ENCODE results near the gene ZNF226.

- TF ChIP-seq CTCF (IDR thresholded peaks at IDR 0.05) (no peak), RCOR1 (IDR thresholded peaks at IDR 0.05; ENCODE audit: low read length) (no peak), YY1 (IDR thresholded peaks at IDR 0.05; ENCODE audit: low read depth) (no peak), JUND (IDR thresholded peaks at IDR 0.05) (no peak), SMC3 (IDR thresholded peaks at IDR 0.05; ENCODE audit: low read depth, low read length) (no peak), EZH2phosphoT487 (IDR thresholded peaks at IDR 0.05; ENCODE audit: borderline replicate concordance, low read depth) (no peak), POLR2AphosphoS5 (IDR thresholded peaks at IDR 0.05; ENCODE audit: low read depth, low read length) (no peak)
Observed at GRCh38 chr19:44142059-44142433, 22.9 kb upstream of the ZNF226 start.
